Liver (tissue), 10 donors: ENCODE results near the gene PC. TPM values are rescaled to one million over a fixed set of nuclear protein-coding genes. Genes with fewer than 3 reads are reported as not detected.
"Not testable (repeated sequence)": the region's sequence is repeated elsewhere in the genome, so short reads cannot be mapped to it uniquely, and the experiment has no call there.

ENCODE experiments used
- DNase-seq: peaks from one replicate; pipeline ENCODE4 v3.0.0-alpha.2; 2017; ENCODE audit warnings: low spot score
- H3K27ac ChIP-seq, 2 donors: one replicate each; pipeline ENCODE4 v1.7.0; 2013; ENCODE audit warnings: inconsistent platforms in 2 of 2, low read length in 2 of 2, control low read depth in 1 of 2, low read depth in 1 of 2, mild to moderate bottlenecking in 1 of 2
- H3K27me3 ChIP-seq, 4 donors: one replicate each; pipeline versions ENCODE4 v1.6.1 to v1.7.0; 2013; ENCODE audit warnings: low read length in 3 of 4, inconsistent platforms in 1 of 4, mild to moderate bottlenecking in 1 of 4, moderate library complexity in 1 of 4; ENCODE audit not compliant: control insufficient read depth in 4 of 4, insufficient read depth in 4 of 4
- H3K36me3 ChIP-seq, 4 donors: one replicate each; pipeline versions ENCODE4 v1.6.1 to v1.7.0; 2013; ENCODE audit warnings: low read length in 3 of 4, mild to moderate bottlenecking in 3 of 4, low read depth in 1 of 4, moderate library complexity in 1 of 4; ENCODE audit not compliant: control insufficient read depth in 4 of 4, insufficient read depth in 3 of 4
- H3K4me1 ChIP-seq, 4 donors: one replicate each; pipeline versions ENCODE4 v1.6.1 to v1.7.0; 2013; ENCODE audit warnings: low read length in 3 of 4, mild to moderate bottlenecking in 3 of 4, moderate library complexity in 1 of 4; ENCODE audit not compliant: control insufficient read depth in 4 of 4, insufficient read depth in 4 of 4
- H3K4me3 ChIP-seq, 3 donors: one replicate each; pipeline versions ENCODE4 v1.6.1 to v1.7.0; 2013; ENCODE audit warnings: low read length in 3 of 3, control low read depth in 1 of 3, low read depth in 1 of 3, mild to moderate bottlenecking in 1 of 3
- H3K9ac ChIP-seq, 2 donors: one replicate each; pipeline ENCODE4 v1.7.0; 2013; ENCODE audit warnings: low read length in 2 of 2, mild to moderate bottlenecking in 2 of 2, moderate library complexity in 2 of 2, control low read depth in 1 of 2, low read depth in 1 of 2
- H3K9me3 ChIP-seq, 4 donors: one replicate each; pipeline versions ENCODE4 v1.6.1 to v1.7.0; 2013; ENCODE audit warnings: low read length in 3 of 4; ENCODE audit not compliant: control insufficient read depth in 4 of 4
- ATF3 ChIP-seq: IDR thresholded peaks from 2 replicates; pipeline ENCODE4 v1.6.1; 2016; ENCODE audit warnings: antibody characterized with exemption
- EGR1 ChIP-seq, 2 donors: IDR thresholded peaks; 2 replicates each; pipeline ENCODE4 v1.6.1; 2016 to 2018; ENCODE audit warnings: antibody characterized with exemption in 2 of 2, low read depth in 2 of 2
- FOXA1 ChIP-seq: IDR thresholded peaks from 2 replicates; pipeline ENCODE4 v1.6.1; 2016; ENCODE audit warnings: antibody characterized with exemption
- NR2F2 ChIP-seq: IDR thresholded peaks from 2 replicates; pipeline ENCODE4 v1.6.1; 2016; ENCODE audit warnings: antibody characterized with exemption
- TAF1 ChIP-seq: conservative IDR thresholded peaks from 2 replicates; pipeline ENCODE4 v1.6.1; 2016; ENCODE audit warnings: antibody characterized with exemption, mild to moderate bottlenecking
- WGBS: extraction: QIAGEN DNeasy Blood & Tissue Kit; methylation state at CpG from one replicate; pipeline ENCODE4 v1.1.7; 2013; 5-methylcytosine and 5-hydroxymethylcytosine counted together
- polyA plus RNA-seq, 2 donors: library from polyadenylated mRNA; stranded (reverse) in 1 of 2; unstranded in 1 of 2; fragments of 200-250 nt in 1 of 2; fragments of >200 nt in 1 of 2; fragmentation: Nextera tagmentation in 1 of 2; extraction: Ambion mirVana in 1 of 2; gene quantifications; one replicate each; pipeline versions ENCODE4 v1.2.1 to v1.2.3, GENCODE V29; 2013 to 2015
- small RNA-seq: library from RNA; depleted of rRNA; stranded (forward); fragments of <200 nt; gene quantifications from one replicate; pipeline ENCODE3, GENCODE V24; 2014
- total RNA-seq, 2 donors: library from RNA; depleted of rRNA; stranded (reverse); fragments of >200 nt; gene quantifications; one replicate each; pipeline ENCODE4 v1.2.3, GENCODE V29; 2014
- TF ChIP-seq, protein P1 (sequence below): IDR thresholded peaks from 2 replicates; pipeline ENCODE4 v1.6.1; 2016; ENCODE audit warnings: antibody characterized with exemption, mild to moderate bottlenecking
- donor health status: healthy.
- donor health status: healthy.
- donor health status: healthy.
- donor health status: healthy.
- donor health status: healthy.

Gene PC
- total and polyA plus RNA-seq, 4 donors: 144 to 583 (median 296) TPM

- Histone ChIP-seq H3K36me3 (no peaks in the 10 kb centered on the region), H3K27me3 (no peaks in the 10 kb centered on the region), H3K4me1 (no peaks in the 10 kb centered on the region), H3K9me3 (no peaks in the 10 kb centered on the region), H3K4me3 (no peak overlapping the region), H3K27ac (no peak overlapping the region), H3K9ac (no peak overlapping the region)
- TF ChIP-seq EGR1 (IDR thresholded peaks at IDR 0.05; ENCODE audit: low read depth in 2 of 2): no peak
- no peak for TF ChIP-seq FOXA1
- no peak for TF ChIP-seq NR2F2
- TF ChIP-seq, protein P1, sequence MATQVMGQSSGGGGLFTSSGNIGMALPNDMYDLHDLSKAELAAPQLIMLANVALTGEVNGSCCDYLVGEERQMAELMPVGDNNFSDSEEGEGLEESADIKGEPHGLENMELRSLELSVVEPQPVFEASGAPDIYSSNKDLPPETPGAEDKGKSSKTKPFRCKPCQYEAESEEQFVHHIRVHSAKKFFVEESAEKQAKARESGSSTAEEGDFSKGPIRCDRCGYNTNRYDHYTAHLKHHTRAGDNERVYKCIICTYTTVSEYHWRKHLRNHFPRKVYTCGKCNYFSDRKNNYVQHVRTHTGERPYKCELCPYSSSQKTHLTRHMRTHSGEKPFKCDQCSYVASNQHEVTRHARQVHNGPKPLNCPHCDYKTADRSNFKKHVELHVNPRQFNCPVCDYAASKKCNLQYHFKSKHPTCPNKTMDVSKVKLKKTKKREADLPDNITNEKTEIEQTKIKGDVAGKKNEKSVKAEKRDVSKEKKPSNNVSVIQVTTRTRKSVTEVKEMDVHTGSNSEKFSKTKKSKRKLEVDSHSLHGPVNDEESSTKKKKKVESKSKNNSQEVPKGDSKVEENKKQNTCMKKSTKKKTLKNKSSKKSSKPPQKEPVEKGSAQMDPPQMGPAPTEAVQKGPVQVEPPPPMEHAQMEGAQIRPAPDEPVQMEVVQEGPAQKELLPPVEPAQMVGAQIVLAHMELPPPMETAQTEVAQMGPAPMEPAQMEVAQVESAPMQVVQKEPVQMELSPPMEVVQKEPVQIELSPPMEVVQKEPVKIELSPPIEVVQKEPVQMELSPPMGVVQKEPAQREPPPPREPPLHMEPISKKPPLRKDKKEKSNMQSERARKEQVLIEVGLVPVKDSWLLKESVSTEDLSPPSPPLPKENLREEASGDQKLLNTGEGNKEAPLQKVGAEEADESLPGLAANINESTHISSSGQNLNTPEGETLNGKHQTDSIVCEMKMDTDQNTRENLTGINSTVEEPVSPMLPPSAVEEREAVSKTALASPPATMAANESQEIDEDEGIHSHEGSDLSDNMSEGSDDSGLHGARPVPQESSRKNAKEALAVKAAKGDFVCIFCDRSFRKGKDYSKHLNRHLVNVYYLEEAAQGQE: no peak
- TF ChIP-seq ATF3: no peak
- TF ChIP-seq TAF1: no peak
- no peak for DNase-seq
- WGBS: 82% methylated on average over 5 of the region's 5 CpGs
Measured at GRCh38 chr11:66800720-66801428, 157.3 kb downstream of the PC start.

DNA sequence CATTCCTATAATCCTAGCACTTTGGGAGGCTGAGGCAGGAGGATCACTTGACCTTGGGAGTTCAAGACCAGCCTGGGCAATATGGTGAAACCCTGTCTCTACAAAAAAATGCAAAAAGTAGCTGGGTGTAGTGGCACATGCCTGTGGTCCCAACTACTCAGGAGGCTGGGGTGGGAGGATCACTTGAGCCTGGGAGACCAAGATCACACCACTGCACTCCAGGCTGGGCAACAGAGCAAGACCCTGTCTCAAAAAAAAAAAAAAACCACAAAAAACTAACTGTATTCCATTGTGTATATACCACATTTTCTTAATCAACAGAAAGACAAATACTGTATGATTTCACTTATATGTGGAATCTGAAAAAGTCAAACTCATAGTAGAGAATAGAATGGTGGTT lies 158.4 kb downstream of the PC start:
- H3K27me3 ChIP-seq, H3K4me3 ChIP-seq, H3K9me3 ChIP-seq, DNase-seq, H3K9ac ChIP-seq, H3K36me3 ChIP-seq, H3K27ac ChIP-seq, H3K4me1 ChIP-seq: not testable (repeated sequence)

Small RNAs within 50 kb of the gene (small RNA-seq; reads per million reads assigned to genes)
- gene MIR3163 (not detected), gene RNU7-23P (not detected)

Other genes with a start within 250 kb of the PC start
- gene SPTBN2, start 229.2 kb downstream of the PC start, total RNA-seq: 100 to 1,000 TPM in 1 of 2 donors, 1 to 10 TPM in 1; 9.6 to 103 TPM
- 10 to 100 TPM; 12.2 to 33.1 TPM for gene SPTBN2, start 229.2 kb downstream of the PC start, polyA plus RNA-seq
- gene RCE1, start 114.9 kb downstream of the PC start, total RNA-seq: 1 to 10 TPM; 3.0 to 7.7 TPM
- 1 to 10 TPM; 2.9 to 3.4 TPM for gene RCE1, start 114.9 kb downstream of the PC start, polyA plus RNA-seq
- gene LRFN4, start 101.3 kb downstream of the PC start, total RNA-seq: 1 to 10 TPM in 1 of 2 donors, under 1 TPM in 1; 0.75 to 3.4 TPM
- gene LRFN4, start 101.3 kb downstream of the PC start, polyA plus RNA-seq: 1 to 10 TPM in 1 of 2 donors, not detected in 1; 1.5 TPM
- not detected for gene C11orf86, start 16.9 kb upstream of the PC start, total RNA-seq
- gene C11orf86, start 16.9 kb upstream of the PC start, polyA plus RNA-seq: under 1 TPM in 1 of 2 donors, not detected in 1; 0.18 TPM
- 1 to 10 TPM; 1.0 to 1.8 TPM for gene SYT12, start 64.8 kb upstream of the PC start, total RNA-seq
- 10 to 100 TPM in 1 of 2 donors, under 1 TPM in 1; 0.47 to 12.1 TPM for gene SYT12, start 64.8 kb upstream of the PC start, polyA plus RNA-seq
- gene RHOD, start 98.5 kb upstream of the PC start, total RNA-seq: 10 to 100 TPM in 1 of 2 donors, 1 to 10 TPM in 1; 7.8 to 27.0 TPM
- 10 to 100 TPM; 39.4 to 50.7 TPM for gene RHOD, start 98.5 kb upstream of the PC start, polyA plus RNA-seq
- 10 to 100 TPM; 25.2 to 44.9 TPM for gene KDM2A, start 160.9 kb upstream of the PC start, total RNA-seq
- gene KDM2A, start 160.9 kb upstream of the PC start, polyA plus RNA-seq: 10 to 100 TPM in 1 of 2 donors, 1 to 10 TPM in 1; 8.3 to 19.6 TPM